H9 (cell line): ENCODE data around the gene FNDC3B. TPM values are rescaled to one million over a fixed set of nuclear protein-coding genes. Genes with fewer than 3 reads are reported as not detected.

Experiments
- DNase-seq: peaks from one replicate; pipeline ENCODE4 v3.0.0-alpha.2; 2017
- H2AFZ ChIP-seq: one replicate; pipeline ENCODE4 v1.6.1; 2013; ENCODE audit warnings: mild to moderate bottlenecking, low read length, control low read depth, moderate library complexity
- H2AK5ac ChIP-seq: 2 replicates; pipeline ENCODE4 v1.6.1; 2013; ENCODE audit warnings: low read length, control low read depth, mixed read lengths; ENCODE audit not compliant: insufficient read length
- H2BK120ac ChIP-seq: one replicate; pipeline ENCODE4 v1.6.1; 2013; ENCODE audit warnings: low read depth, mild to moderate bottlenecking, low read length, control low read depth, inconsistent platforms; ENCODE audit not compliant: poor library complexity, severe bottlenecking
- H2BK12ac ChIP-seq: 2 replicates; pipeline ENCODE4 v1.6.1; 2013; ENCODE audit warnings: low read length, control low read depth, mixed read lengths, low read depth; ENCODE audit not compliant: insufficient read length
- H2BK15ac ChIP-seq: 2 replicates; pipeline ENCODE4 v1.6.1; 2013; ENCODE audit warnings: low read depth, low read length, control low read depth
- H2BK20ac ChIP-seq: one replicate; pipeline ENCODE4 v1.6.1; 2013; ENCODE audit warnings: low read depth, mild to moderate bottlenecking, low read length, control low read depth, inconsistent platforms; ENCODE audit not compliant: poor library complexity, severe bottlenecking
- H2BK5ac ChIP-seq: 2 replicates; pipeline ENCODE4 v1.6.1; 2013; ENCODE audit warnings: low read length, control low read depth, mixed read lengths; ENCODE audit not compliant: insufficient read length
- H3K14ac ChIP-seq: 2 replicates; pipeline ENCODE4 v1.6.1; 2013; ENCODE audit warnings: low read length, control low read depth; ENCODE audit not compliant: insufficient read depth
- H3K18ac ChIP-seq: 2 replicates; pipeline ENCODE4 v1.6.1; 2013; ENCODE audit warnings: low read depth, mild to moderate bottlenecking, mixed read lengths, low read length, control low read depth; ENCODE audit not compliant: insufficient read length
- H3K23ac ChIP-seq: 2 replicates; pipeline ENCODE4 v1.6.1; 2013; ENCODE audit warnings: low read length, control low read depth, mixed read lengths, low read depth; ENCODE audit not compliant: insufficient read length
- H3K23me2 ChIP-seq: 2 replicates; pipeline ENCODE4 v1.6.1; 2013; ENCODE audit warnings: low read depth, mild to moderate bottlenecking, mixed read lengths, low read length, control low read depth; ENCODE audit not compliant: insufficient read length, poor library complexity, severe bottlenecking
- H3K27ac ChIP-seq: 2 replicates; pipeline ENCODE4 v1.5.1; 2013; ENCODE audit warnings: low read length, control low read depth, mixed read lengths, low read depth; ENCODE audit not compliant: insufficient read length
- H3K27me3 ChIP-seq: 2 replicates; pipeline ENCODE4 v1.6.1; 2013; ENCODE audit warnings: low read length, control low read depth, inconsistent platforms; ENCODE audit not compliant: insufficient read depth
- H3K4ac ChIP-seq: 2 replicates; pipeline ENCODE4 v1.6.1; 2013; ENCODE audit warnings: low read depth, mild to moderate bottlenecking, control low read depth, inconsistent platforms, low read length, moderate library complexity
- H3K4me1 ChIP-seq: 2 replicates; pipeline ENCODE4 v1.6.1; 2013; ENCODE audit warnings: low read length, control low read depth, inconsistent platforms; ENCODE audit not compliant: insufficient read depth
- H3K4me2 ChIP-seq: 2 replicates; pipeline ENCODE4 v1.6.1; 2013; ENCODE audit warnings: low read length, control low read depth, mixed read lengths; ENCODE audit not compliant: insufficient read length, insufficient read depth
- H3K56ac ChIP-seq: 2 replicates; pipeline ENCODE4 v1.6.1; 2013; ENCODE audit warnings: low read depth, mild to moderate bottlenecking, mixed read lengths, low read length, control low read depth; ENCODE audit not compliant: insufficient read length
- H3K79me1 ChIP-seq: 2 replicates; pipeline ENCODE4 v1.6.1; 2013; ENCODE audit warnings: low read depth, mild to moderate bottlenecking, moderate library complexity, low read length, control low read depth, inconsistent platforms; ENCODE audit not compliant: insufficient read depth, poor library complexity, severe bottlenecking
- H3K79me2 ChIP-seq: 2 replicates; pipeline ENCODE4 v1.6.1; 2013; ENCODE audit warnings: low read length, control low read depth, inconsistent platforms; ENCODE audit not compliant: insufficient read depth
- H3K9ac ChIP-seq: 2 replicates; pipeline ENCODE4 v1.6.1; 2013; ENCODE audit warnings: low read length, control low read depth, mixed read lengths; ENCODE audit not compliant: insufficient read length; ENCODE audit errors: extremely low read depth
- H3K9me3 ChIP-seq: one replicate; pipeline ENCODE4 v1.6.1; 2013; ENCODE audit warnings: low read depth, low read length, inconsistent platforms; ENCODE audit not compliant: control insufficient read depth
- H3T11ph ChIP-seq: one replicate; pipeline ENCODE4 v1.6.1; 2013; ENCODE audit warnings: mild to moderate bottlenecking, low read length, control low read depth, inconsistent platforms
- H4K20me1 ChIP-seq: one replicate; pipeline ENCODE4 v1.6.1; 2013; ENCODE audit not compliant: control insufficient read depth, insufficient read length, insufficient read depth
- H4K5ac ChIP-seq: 2 replicates; pipeline ENCODE4 v1.6.1; 2013; ENCODE audit warnings: low read depth, mild to moderate bottlenecking, mixed read lengths, low read length, control low read depth; ENCODE audit not compliant: insufficient read length
- H4K8ac ChIP-seq: replicated peaks from 2 replicates; pipeline ENCODE4 v1.6.1; 2013; ENCODE audit warnings: low read length, control low read depth, mixed read lengths, low read depth; ENCODE audit not compliant: insufficient read length
- H4K91ac ChIP-seq: 2 replicates; pipeline ENCODE4 v1.6.1; 2013; ENCODE audit warnings: low read depth, mild to moderate bottlenecking, moderate library complexity, mixed read lengths, low read length, control low read depth; ENCODE audit not compliant: insufficient read length
- H3K27ac Mint-ChIP-seq, 3 experiments: 2 replicates in 2 of 3; 3 replicates in 1 of 3; pipeline ENCODE4 v1.8.0; 2020 to 2021; ENCODE audit warnings: mixed read lengths in 3 of 3, mild to moderate bottlenecking in 1 of 3, moderate library complexity in 1 of 3
- H3K27me3 Mint-ChIP-seq: 2 replicates; pipeline ENCODE4 v1.8.0; 2021; ENCODE audit warnings: low read depth, mild to moderate bottlenecking, moderate library complexity, mixed read lengths
- H3K36me3 Mint-ChIP-seq, 3 experiments: 2 replicates in 2 of 3; 3 replicates in 1 of 3; pipeline ENCODE4 v1.8.0; 2020 to 2021; ENCODE audit warnings: low read depth in 3 of 3, mixed read lengths in 3 of 3; ENCODE audit not compliant: insufficient read depth in 1 of 3
- H3K4me1 Mint-ChIP-seq, 2 experiments: 2 replicates each; pipeline ENCODE4 v1.8.0; 2020; ENCODE audit warnings: mixed read lengths in 2 of 2
- H3K4me3 Mint-ChIP-seq, 2 experiments: 2 replicates in 1 of 2; 3 replicates in 1 of 2; pipeline ENCODE4 v1.8.0; 2020 to 2021; ENCODE audit warnings: mild to moderate bottlenecking in 2 of 2, mixed read lengths in 2 of 2, moderate library complexity in 1 of 2
- H3K9me3 Mint-ChIP-seq, 2 experiments: 2 replicates in 1 of 2; 3 replicates in 1 of 2; pipeline ENCODE4 v1.8.0; 2020; ENCODE audit warnings: mild to moderate bottlenecking in 2 of 2, mixed read lengths in 2 of 2, moderate library complexity in 1 of 2
- WGBS: extraction: QIAGEN DNeasy Blood & Tissue Kit; methylation state at CpG from one replicate; pipeline ENCODE4 v1.1.7; 2013; ENCODE audit warnings: missing lambda C conversion rate, low lambda C conversion rate, mixed read lengths; ENCODE audit not compliant: insufficient read length; ENCODE audit errors: extremely low coverage; 5-methylcytosine and 5-hydroxymethylcytosine counted together
- total RNA-seq: library from RNA; stranded (reverse); gene quantifications from 2 replicates; pipeline ENCODE4 v1.2.1, GENCODE V29; 2021
- TF ChIP-seq, protein P1 (sequence below): fragments of 200-600 bp; sonication (generic); conservative IDR thresholded peaks from 3 replicates; pipeline ENCODE4 v1.8.0; 2021; ENCODE audit warnings: antibody characterized with exemption, mild to moderate bottlenecking

Gene FNDC3B
- total RNA-seq, 1 experiment from 2014 or later = 43.8 TPM

DNA sequence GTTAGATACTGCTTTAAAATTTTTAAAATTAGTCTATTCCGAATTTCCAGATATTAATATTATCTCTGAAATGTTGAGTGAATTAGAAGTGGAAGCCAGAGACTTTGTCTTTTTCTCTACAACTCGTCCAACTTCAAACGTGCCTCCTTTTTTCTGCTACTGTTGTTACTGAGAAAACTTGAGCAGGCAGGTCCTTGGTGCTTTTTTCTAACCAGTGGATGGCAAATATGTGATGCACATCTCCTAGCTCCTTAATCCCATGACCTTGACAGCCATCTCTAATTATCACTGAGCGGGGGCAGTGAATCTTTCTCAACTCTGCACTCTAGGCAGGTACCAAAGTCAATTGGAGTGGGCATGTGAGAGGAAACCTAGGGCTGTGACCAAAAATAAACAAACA lies 50.7 kb downstream of the FNDC3B start:
- Mint-ChIP-seq H3K27ac (peak overlapping the region; percentile 23 to 49 (median 37); a peak in 4 of 7 replicates), H3K36me3 (peaks cover 1 to 4% (median 4%) of the 10 kb centered on the region in 3 experiments; a peak in 3 of 7 replicates), H3K9me3 (no peaks in the 10 kb centered on the region), H3K27me3 (no peaks in the 10 kb centered on the region), H3K4me3 (no peak overlapping the region), H3K4me1 (peaks cover 33 to 37% of the 10 kb centered on the region in 2 experiments)
- no peak overlapping the region for H4K91ac ChIP-seq
- H3K4ac ChIP-seq = no peak overlapping the region
- no peak overlapping the region for H4K8ac ChIP-seq
- no peak overlapping the region for H2BK15ac ChIP-seq
- no peak overlapping the region for H3K18ac ChIP-seq
- no peaks in the 10 kb centered on the region for H4K20me1 ChIP-seq
- no peak overlapping the region for H3K27ac ChIP-seq
- TF ChIP-seq, protein P1, sequence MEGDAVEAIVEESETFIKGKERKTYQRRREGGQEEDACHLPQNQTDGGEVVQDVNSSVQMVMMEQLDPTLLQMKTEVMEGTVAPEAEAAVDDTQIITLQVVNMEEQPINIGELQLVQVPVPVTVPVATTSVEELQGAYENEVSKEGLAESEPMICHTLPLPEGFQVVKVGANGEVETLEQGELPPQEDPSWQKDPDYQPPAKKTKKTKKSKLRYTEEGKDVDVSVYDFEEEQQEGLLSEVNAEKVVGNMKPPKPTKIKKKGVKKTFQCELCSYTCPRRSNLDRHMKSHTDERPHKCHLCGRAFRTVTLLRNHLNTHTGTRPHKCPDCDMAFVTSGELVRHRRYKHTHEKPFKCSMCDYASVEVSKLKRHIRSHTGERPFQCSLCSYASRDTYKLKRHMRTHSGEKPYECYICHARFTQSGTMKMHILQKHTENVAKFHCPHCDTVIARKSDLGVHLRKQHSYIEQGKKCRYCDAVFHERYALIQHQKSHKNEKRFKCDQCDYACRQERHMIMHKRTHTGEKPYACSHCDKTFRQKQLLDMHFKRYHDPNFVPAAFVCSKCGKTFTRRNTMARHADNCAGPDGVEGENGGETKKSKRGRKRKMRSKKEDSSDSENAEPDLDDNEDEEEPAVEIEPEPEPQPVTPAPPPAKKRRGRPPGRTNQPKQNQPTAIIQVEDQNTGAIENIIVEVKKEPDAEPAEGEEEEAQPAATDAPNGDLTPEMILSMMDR = no peak
- H3K23me2 ChIP-seq = no peaks in the 10 kb centered on the region
- no peak overlapping the region for H4K5ac ChIP-seq
- H2BK120ac ChIP-seq = no peak overlapping the region
- H3K23ac ChIP-seq = no peak overlapping the region
- H3K9ac ChIP-seq = no peak overlapping the region
- no peak overlapping the region for H2AFZ ChIP-seq
- H3K79me1 ChIP-seq = peaks cover 5% of the 10 kb centered on the region
- H3K14ac ChIP-seq = no peak overlapping the region
- no peak for DNase-seq
- H3K9me3 ChIP-seq = no peaks in the 10 kb centered on the region
- H3K27me3 ChIP-seq = no peaks in the 10 kb centered on the region
- H3K4me2 ChIP-seq = no peak overlapping the region
- H2AK5ac ChIP-seq = no peak overlapping the region
- no CpG with 5 or more reads among the region's 4 CpGs for WGBS
- H3K56ac ChIP-seq = no peak overlapping the region
- no peak overlapping the region for H2BK5ac ChIP-seq
- peaks cover 2% of the 10 kb centered on the region; the same call in 1 of the 2 replicates for H3K79me2 ChIP-seq
- H3T11ph ChIP-seq = no peak overlapping the region
- no peak overlapping the region for H2BK20ac ChIP-seq
- H3K4me1 ChIP-seq = peaks cover 6% of the 10 kb centered on the region; the same call in 1 of the 2 replicates
- H2BK12ac ChIP-seq = no peak overlapping the region
